Liver (tissue), 9 donors: Measurements from ENCODE around the gene HTR7. TPM values are rescaled to one million over a fixed set of nuclear protein-coding genes. Genes with fewer than 3 reads are reported as not detected.

ENCODE experiments used
- DNase-seq: peaks from one replicate; pipeline ENCODE4 v3.0.0-alpha.2; 2017; ENCODE audit warnings: low spot score
- H3K27ac ChIP-seq, 2 donors: one replicate each; pipeline ENCODE4 v1.7.0; 2013; ENCODE audit warnings: inconsistent platforms in 2 of 2, low read length in 2 of 2, control low read depth in 1 of 2, low read depth in 1 of 2, mild to moderate bottlenecking in 1 of 2
- H3K27me3 ChIP-seq, 4 donors: one replicate each; pipeline versions ENCODE4 v1.6.1 to v1.7.0; 2013; ENCODE audit warnings: low read length in 3 of 4, inconsistent platforms in 1 of 4, mild to moderate bottlenecking in 1 of 4, moderate library complexity in 1 of 4; ENCODE audit not compliant: control insufficient read depth in 4 of 4, insufficient read depth in 4 of 4
- H3K36me3 ChIP-seq, 4 donors: one replicate each; pipeline versions ENCODE4 v1.6.1 to v1.7.0; 2013; ENCODE audit warnings: low read length in 3 of 4, mild to moderate bottlenecking in 3 of 4, low read depth in 1 of 4, moderate library complexity in 1 of 4; ENCODE audit not compliant: control insufficient read depth in 4 of 4, insufficient read depth in 3 of 4
- H3K4me1 ChIP-seq, 4 donors: one replicate each; pipeline versions ENCODE4 v1.6.1 to v1.7.0; 2013; ENCODE audit warnings: low read length in 3 of 4, mild to moderate bottlenecking in 3 of 4, moderate library complexity in 1 of 4; ENCODE audit not compliant: control insufficient read depth in 4 of 4, insufficient read depth in 4 of 4
- H3K4me3 ChIP-seq, 3 donors: one replicate each; pipeline versions ENCODE4 v1.6.1 to v1.7.0; 2013; ENCODE audit warnings: low read length in 3 of 3, control low read depth in 1 of 3, low read depth in 1 of 3, mild to moderate bottlenecking in 1 of 3
- H3K9ac ChIP-seq, 2 donors: one replicate each; pipeline ENCODE4 v1.7.0; 2013; ENCODE audit warnings: low read length in 2 of 2, mild to moderate bottlenecking in 2 of 2, moderate library complexity in 2 of 2, control low read depth in 1 of 2, low read depth in 1 of 2
- H3K9me3 ChIP-seq, 4 donors: one replicate each; pipeline versions ENCODE4 v1.6.1 to v1.7.0; 2013; ENCODE audit warnings: low read length in 3 of 4; ENCODE audit not compliant: control insufficient read depth in 4 of 4
- ATF3 ChIP-seq: IDR thresholded peaks from 2 replicates; pipeline ENCODE4 v1.6.1; 2016; ENCODE audit warnings: antibody characterized with exemption
- CTCF ChIP-seq: fragments of 150-350 bp; IDR thresholded peaks from 2 replicates; pipeline ENCODE4 v1.5.1; 2017; ENCODE audit warnings: improper control_type of control experiment, low read depth, low read length; ENCODE audit not compliant: missing input control
- EGR1 ChIP-seq, 2 donors: IDR thresholded peaks; 2 replicates each; pipeline ENCODE4 v1.6.1; 2016 to 2018; ENCODE audit warnings: antibody characterized with exemption in 2 of 2, low read depth in 2 of 2
- FOXA1 ChIP-seq: IDR thresholded peaks from 2 replicates; pipeline ENCODE4 v1.6.1; 2016; ENCODE audit warnings: antibody characterized with exemption
- FOXA2 ChIP-seq: IDR thresholded peaks from 2 replicates; pipeline ENCODE4 v1.6.1; 2016; ENCODE audit warnings: antibody characterized with exemption
- GABPA ChIP-seq, 2 donors: IDR thresholded peaks in 1 of 2; conservative IDR thresholded peaks in 1 of 2; 2 replicates each; pipeline ENCODE4 v1.6.1; 2016; ENCODE audit warnings: antibody characterized with exemption in 2 of 2, mild to moderate bottlenecking in 1 of 2, moderate library complexity in 1 of 2
- HNF4A ChIP-seq, 2 donors: conservative IDR thresholded peaks; 2 replicates each; pipeline ENCODE4 v1.6.1; 2016; ENCODE audit warnings: antibody characterized with exemption in 2 of 2, mild to moderate bottlenecking in 2 of 2
- HNF4G ChIP-seq: IDR thresholded peaks from 2 replicates; pipeline ENCODE4 v1.6.1; 2016; ENCODE audit warnings: antibody characterized with exemption
- JUND ChIP-seq, 2 donors: IDR thresholded peaks; 2 replicates each; pipeline ENCODE4 v1.6.1; 2016; ENCODE audit warnings: antibody characterized with exemption in 2 of 2
- MAX ChIP-seq: IDR thresholded peaks from 2 replicates; pipeline ENCODE4 v1.6.1; 2016; ENCODE audit warnings: antibody characterized with exemption
- NR2F2 ChIP-seq: IDR thresholded peaks from 2 replicates; pipeline ENCODE4 v1.6.1; 2016; ENCODE audit warnings: antibody characterized with exemption
- RAD21 ChIP-seq, 2 donors: IDR thresholded peaks; 2 replicates each; pipeline ENCODE4 v1.6.1; 2016; ENCODE audit warnings: antibody characterized with exemption in 2 of 2, mild to moderate bottlenecking in 2 of 2
- REST ChIP-seq: IDR thresholded peaks from 2 replicates; pipeline ENCODE4 v1.6.1; 2016; ENCODE audit warnings: antibody characterized with exemption, mild to moderate bottlenecking
- RXRA ChIP-seq, 2 donors: IDR thresholded peaks; 2 replicates each; pipeline ENCODE4 v1.6.1; 2017 to 2018; ENCODE audit warnings: antibody characterized with exemption in 2 of 2, mild to moderate bottlenecking in 1 of 2
- SP1 ChIP-seq: IDR thresholded peaks from 2 replicates; pipeline ENCODE4 v1.6.1; 2018; ENCODE audit warnings: antibody characterized with exemption, mild to moderate bottlenecking
- TAF1 ChIP-seq: conservative IDR thresholded peaks from 2 replicates; pipeline ENCODE4 v1.6.1; 2016; ENCODE audit warnings: antibody characterized with exemption, mild to moderate bottlenecking
- YY1 ChIP-seq: IDR thresholded peaks from 2 replicates; pipeline ENCODE4 v1.6.1; 2016; ENCODE audit warnings: antibody characterized with exemption, mild to moderate bottlenecking
- WGBS: extraction: QIAGEN DNeasy Blood & Tissue Kit; methylation state at CpG from one replicate; pipeline ENCODE4 v1.1.7; 2013; 5-methylcytosine and 5-hydroxymethylcytosine counted together
- polyA plus RNA-seq, 2 donors: library from polyadenylated mRNA; stranded (reverse) in 1 of 2; unstranded in 1 of 2; fragments of 200-250 nt in 1 of 2; fragments of >200 nt in 1 of 2; fragmentation: Nextera tagmentation in 1 of 2; extraction: Ambion mirVana in 1 of 2; gene quantifications; one replicate each; pipeline versions ENCODE4 v1.2.1 to v1.2.3, GENCODE V29; 2013 to 2015
- total RNA-seq, 2 donors: library from RNA; depleted of rRNA; stranded (reverse); fragments of >200 nt; gene quantifications; one replicate each; pipeline ENCODE4 v1.2.3, GENCODE V29; 2014
- TF ChIP-seq, protein P1 (sequence below): IDR thresholded peaks from 2 replicates; pipeline ENCODE4 v1.6.1; 2016; ENCODE audit warnings: antibody characterized with exemption
- donor health status: healthy.
- donor health status: healthy.
- donor health status: healthy.
- donor health status: healthy.
- donor health status: healthy.

Gene HTR7
- total and polyA plus RNA-seq, 4 donors = 0.17 to 0.61 (median 0.18) TPM; not detected in 1

GRCh38 chr10:90887555-90887954 lies 29.7 kb upstream of the HTR7 start:
- no peak for DNase-seq

More at GRCh38 chr10:90887555-90887954, 29.7 kb upstream of the HTR7 start:
- no peak overlapping the region for H3K4me3 ChIP-seq
- no peak overlapping the region for H3K9ac ChIP-seq
- 26% methylated on average over 6 of the region's 6 CpGs for WGBS
- H3K27ac ChIP-seq = peak overlapping the region; percentile 52 to 78
- no peaks in the 10 kb centered on the region for H3K27me3 ChIP-seq
- peaks cover 2 to 20% (median 11%) of the 10 kb centered on the region in 4 donors for H3K36me3 ChIP-seq
- no peaks in the 10 kb centered on the region for H3K9me3 ChIP-seq
- peaks cover 1 to 27% (median 10%) of the 10 kb centered on the region in 4 donors for H3K4me1 ChIP-seq
- peak; percentile 25 to 84 for TF ChIP-seq RXRA (IDR thresholded peaks at IDR 0.05)
- TF ChIP-seq NR2F2 = peak; percentile 15
- TF ChIP-seq, protein P1, sequence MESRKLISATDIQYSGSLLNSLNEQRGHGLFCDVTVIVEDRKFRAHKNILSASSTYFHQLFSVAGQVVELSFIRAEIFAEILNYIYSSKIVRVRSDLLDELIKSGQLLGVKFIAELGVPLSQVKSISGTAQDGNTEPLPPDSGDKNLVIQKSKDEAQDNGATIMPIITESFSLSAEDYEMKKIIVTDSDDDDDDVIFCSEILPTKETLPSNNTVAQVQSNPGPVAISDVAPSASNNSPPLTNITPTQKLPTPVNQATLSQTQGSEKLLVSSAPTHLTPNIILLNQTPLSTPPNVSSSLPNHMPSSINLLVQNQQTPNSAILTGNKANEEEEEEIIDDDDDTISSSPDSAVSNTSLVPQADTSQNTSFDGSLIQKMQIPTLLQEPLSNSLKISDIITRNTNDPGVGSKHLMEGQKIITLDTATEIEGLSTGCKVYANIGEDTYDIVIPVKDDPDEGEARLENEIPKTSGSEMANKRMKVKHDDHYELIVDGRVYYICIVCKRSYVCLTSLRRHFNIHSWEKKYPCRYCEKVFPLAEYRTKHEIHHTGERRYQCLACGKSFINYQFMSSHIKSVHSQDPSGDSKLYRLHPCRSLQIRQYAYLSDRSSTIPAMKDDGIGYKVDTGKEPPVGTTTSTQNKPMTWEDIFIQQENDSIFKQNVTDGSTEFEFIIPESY = peak; percentile 82
- no peak for TF ChIP-seq CTCF
- TF ChIP-seq HNF4A (conservative IDR thresholded peaks at IDR 0.05) = peak; percentile 59 to 73
- peak; percentile 51 to 75 for TF ChIP-seq JUND (IDR thresholded peaks at IDR 0.05)
- peak; percentile 97 for TF ChIP-seq FOXA2
- peak in 1 of 2 donors; percentile 3 for TF ChIP-seq RAD21 (IDR thresholded peaks at IDR 0.05)
- no peak for TF ChIP-seq ATF3
- TF ChIP-seq REST = peak; percentile 46
- peak in 1 of 2 donors; percentile 51 for TF ChIP-seq EGR1 (IDR thresholded peaks at IDR 0.05; ENCODE audit: low read depth in 2 of 2)
- TF ChIP-seq MAX = peak; percentile 71
- peak in 1 of 2 donors; percentile 25 for TF ChIP-seq GABPA (IDR thresholded peaks at IDR 0.05 in 1 of 2, conservative IDR thresholded peaks at IDR 0.05 in 1 of 2)
- TF ChIP-seq SP1 = peak; percentile 64
- peak; percentile 95 for TF ChIP-seq FOXA1
- no peak for TF ChIP-seq HNF4G
- TF ChIP-seq TAF1 = no peak
- peak; percentile 62 for TF ChIP-seq YY1
